Effector CD4-positive, alpha-beta T cell (primary cell): ENCODE results near the gene TSACC.
"Not testable (repeated sequence)": the region's sequence is repeated elsewhere in the genome, so short reads cannot be mapped to it uniquely, and the experiment has no call there.

Source experiments
- DNase-seq: peaks from one replicate; pipeline ENCODE4 v3.0.0-alpha.2; 2020

TSACC gene

DNA sequence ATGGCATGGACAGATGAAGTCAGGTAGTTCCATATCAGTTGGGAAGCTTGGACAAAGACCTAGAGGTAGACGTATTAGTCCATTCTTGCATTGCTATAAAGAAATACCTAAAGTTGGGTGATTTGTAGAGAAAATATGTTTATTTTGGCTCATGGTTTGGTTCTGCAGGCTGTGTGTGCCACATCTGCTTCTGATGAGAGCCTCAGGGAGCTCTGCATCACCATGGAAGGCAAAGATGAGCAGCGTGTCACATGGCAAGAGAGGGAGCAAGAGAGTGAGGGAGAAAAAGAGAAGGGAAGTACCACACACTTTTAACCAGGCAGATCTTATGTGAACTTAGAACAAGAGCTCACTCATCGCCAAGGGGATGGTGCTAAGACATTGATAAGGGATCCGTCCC lies 9.0 kb downstream of the TSACC start:
- DNase-seq = no peak

DNA sequence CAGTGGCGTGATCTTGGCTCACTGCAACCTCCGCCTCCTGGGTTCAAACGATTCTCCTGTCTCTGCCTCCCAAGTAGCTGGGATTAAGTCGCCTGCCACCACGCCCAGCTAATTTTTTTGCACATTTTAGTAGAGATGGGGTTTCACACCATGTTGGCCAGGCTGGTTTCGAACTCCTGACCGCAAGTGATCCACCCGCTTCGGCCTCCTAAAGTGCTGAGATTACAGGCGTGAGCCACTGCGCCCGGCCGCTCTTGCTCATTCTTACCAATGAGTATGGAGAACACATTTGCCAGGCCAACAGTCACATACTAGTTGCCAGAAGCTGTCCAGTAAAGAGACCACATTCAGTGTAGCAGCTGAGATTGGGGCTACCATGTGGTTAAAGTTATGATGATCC lies 14.2 kb downstream of the TSACC start:
- DNase-seq = not testable (repeated sequence)

DNA sequence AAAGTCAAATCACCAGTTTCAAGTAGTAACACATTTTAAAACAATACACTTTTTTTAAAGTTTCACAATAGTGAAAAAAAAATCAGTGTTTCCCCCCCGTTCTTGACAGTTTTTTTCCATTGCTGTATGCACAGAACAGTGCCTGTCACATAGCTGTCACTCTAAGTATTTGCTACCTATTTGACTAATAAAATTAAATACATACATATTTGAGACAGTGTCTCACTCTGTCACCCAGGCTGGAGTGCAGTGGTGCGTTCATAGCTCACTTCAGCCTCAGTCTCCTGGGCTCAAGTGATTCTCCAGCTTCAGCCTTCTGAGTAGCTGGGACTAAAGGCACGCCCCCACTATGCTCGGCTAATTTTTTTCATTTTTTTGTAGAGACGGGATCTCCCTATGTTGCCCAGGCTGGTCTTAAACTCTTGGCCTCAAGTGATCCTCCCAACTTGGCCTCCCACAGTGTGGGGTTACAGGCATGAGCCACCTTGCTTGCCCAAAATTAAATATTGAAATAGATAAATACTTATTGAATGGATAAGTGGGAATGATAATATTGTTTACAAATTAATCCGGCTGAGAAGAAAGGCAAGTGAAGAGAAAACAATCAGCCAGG lies 18.0 kb downstream of the TSACC start:
- no peak for DNase-seq

DNA sequence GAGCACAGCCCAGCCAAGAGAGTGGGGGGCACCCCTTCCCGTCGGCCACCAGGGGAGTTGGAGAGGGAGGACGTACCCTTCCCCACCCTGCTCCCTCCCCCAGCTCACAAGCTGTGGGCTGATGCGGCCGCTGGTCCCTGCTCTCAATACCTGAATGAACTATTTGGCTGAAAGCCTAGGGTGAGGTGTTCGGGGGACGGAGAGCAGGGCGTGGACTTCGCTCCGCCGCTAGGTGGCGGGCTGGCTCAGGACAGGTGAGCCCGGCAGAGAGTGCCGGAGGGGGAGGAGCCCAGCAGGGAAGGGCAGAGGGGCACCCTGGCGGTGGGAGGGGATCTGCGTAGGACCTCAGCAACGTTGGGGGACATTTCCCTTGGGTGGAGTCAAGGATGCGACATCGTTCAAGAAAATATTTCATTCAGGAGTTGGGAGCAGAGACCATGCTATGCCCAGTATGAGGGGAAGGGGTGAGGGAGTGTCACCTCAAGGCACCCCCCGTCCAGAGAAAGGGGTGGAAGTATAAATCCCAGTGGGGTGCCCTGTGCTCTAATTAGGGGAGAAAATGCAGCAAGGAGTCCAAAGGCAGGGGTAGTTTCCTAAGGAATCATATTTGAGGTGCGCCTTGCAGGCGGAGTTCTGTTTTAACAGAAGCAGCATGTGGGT lies 18.7 kb downstream of the TSACC start:
- peak; percentile 42 for DNase-seq

DNA sequence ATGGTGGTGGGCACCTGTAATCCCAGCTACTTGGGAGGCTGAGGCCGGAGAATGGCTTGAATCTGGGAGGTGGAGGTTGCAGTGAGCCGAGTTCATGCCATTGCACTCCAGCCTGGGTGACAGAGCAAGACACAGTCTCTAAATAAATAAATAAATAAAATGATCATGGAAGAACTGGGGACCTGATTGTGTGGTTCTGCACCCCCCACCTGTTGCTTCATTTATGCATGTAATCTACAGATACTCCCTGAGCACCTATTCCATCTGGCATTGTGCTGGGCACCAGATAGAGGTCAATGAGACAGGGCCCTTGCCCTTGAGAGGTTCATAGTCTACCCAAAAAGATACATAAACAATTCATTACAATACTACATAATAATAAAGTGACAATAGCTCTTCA lies 19.7 kb downstream of the TSACC start:
- no peak for DNase-seq

DNA sequence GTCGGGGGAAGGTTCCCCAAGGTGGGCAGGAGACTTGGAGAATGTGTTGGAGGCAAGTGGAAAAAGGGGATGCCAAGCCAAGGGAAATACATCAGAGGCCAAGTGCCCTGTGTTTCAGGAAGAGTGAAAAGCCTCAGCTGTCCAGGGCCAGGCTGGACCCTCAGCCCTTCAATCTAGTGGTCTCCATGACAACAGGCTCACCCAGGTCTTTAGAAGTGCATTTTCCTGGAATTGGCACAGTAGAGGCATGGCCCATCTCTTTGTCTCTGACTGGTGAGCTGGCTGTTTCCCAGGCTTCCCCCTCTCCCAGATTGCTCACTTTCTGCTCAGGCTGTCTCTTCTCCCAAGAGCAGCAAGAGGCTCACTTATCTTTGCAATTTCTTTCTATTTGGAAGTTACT lies 20.3 kb downstream of the TSACC start:
- DNase-seq = no peak

DNA sequence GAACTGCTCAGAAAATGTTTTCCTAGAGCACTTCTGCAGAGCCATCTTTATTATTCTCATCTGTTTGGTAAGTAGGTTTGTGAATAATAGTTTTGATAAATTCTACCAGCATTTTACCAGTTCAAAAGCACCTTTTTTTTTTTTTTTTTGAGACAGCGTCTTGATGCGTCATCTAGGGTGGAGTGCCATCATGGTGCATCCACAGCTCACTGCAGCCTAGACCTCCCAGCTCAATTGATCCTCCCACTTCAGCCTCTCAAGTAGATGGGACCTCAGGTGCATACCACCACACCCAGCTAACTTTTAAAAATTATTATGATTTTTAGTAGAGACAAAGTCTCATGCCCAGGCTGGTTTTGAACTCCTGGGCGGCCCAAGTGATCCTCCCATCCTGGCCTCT lies 20.9 kb downstream of the TSACC start:
- no peak for DNase-seq

DNA sequence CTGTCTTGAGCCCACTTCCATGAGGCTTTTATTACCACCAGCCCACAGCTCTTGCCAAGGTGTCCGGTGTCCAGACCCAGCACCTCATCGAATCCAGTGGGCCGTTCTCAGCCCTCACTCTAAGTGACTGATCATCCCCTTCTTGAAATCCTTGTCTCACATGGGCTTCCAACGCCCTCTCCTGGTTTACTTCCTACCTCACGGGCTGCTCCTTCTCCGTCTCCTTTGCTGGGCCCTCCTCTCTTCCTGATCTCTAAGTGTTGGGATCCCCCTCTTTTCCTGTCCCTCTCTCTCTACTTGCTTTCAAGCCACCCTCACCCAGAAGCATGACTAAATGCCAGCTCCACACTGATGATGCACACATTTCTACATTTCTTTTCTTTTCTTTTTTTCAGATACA lies 21.6 kb downstream of the TSACC start:
- DNase-seq = no peak

DNA sequence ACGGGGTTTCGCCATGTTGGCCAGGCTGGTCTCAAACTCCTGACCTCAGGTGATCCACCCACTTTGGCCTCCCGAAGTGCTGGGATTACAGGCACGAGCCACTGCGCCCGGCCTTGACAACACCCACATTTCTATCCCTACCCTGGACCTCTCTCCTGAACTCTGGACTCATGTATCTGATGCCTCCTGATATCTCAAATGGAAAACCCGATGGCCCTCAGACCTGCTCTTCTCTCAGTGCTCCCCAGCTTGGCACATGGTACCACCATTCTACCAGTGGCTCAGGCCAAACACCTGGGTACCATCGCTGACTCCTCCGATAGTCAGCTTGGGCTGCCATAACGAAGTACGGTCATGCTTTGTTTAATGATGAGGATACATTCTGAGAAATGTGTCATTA lies 22.2 kb downstream of the TSACC start:
- no peak for DNase-seq

DNA sequence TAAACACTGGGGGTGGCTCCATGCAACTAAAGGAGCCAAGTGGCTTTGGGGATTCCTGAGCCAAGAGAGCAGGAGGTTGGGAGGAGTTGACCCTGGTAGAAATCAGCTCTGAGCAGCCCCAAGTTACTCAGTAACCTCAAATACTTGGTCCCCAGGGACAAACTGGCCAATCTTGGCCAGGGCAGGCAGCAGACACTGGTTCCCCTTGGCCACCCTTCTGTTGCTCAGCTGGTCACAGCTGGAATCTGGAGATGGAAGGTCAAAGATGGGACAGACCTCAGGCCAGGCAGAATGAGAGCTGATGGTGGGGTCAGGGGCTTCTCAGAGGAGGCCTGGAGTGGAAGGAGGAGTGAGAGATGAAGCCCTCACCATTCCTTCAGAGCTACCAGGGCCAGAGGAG lies 27.4 kb downstream of the TSACC start:
- no peak for DNase-seq

DNA sequence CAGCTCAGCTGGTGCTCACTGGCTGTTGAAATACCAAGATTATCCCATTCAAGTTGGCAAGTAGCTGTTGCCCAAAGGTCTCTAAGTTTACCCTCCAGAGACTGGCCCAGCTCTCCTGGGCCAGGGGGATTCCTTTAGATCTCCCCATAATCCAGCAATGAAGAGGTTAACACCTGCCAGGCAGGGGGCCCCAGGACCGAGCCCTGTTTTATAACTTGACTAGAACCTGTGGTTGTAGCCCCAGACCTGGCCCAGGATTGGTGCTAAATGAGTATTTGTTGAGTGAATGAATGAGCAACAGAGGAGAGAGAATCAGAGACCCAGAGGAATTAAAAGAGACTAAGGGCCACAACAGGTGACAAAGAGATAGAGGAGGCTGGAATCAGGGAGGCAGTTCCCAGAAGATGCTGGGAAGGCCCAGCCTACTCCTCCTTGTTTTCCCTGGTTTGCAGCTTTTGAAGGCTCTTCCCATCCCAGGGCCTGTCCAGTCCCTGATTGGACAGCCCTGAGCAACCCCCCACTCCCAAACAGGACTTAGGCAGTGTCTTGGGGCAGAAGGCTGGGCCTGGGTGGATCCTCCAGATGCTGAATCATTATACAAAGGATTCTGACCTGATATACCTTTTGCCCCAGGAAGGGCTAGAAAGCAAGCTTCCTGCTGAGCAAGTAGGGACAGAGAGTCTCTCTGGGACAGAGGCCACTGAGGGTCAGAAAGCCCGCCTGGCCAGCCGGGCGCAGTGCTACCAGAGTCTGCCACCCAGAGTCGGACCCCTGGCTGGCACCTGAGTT lies 28.2 kb downstream of the TSACC start:
- no peak for DNase-seq

DNA sequence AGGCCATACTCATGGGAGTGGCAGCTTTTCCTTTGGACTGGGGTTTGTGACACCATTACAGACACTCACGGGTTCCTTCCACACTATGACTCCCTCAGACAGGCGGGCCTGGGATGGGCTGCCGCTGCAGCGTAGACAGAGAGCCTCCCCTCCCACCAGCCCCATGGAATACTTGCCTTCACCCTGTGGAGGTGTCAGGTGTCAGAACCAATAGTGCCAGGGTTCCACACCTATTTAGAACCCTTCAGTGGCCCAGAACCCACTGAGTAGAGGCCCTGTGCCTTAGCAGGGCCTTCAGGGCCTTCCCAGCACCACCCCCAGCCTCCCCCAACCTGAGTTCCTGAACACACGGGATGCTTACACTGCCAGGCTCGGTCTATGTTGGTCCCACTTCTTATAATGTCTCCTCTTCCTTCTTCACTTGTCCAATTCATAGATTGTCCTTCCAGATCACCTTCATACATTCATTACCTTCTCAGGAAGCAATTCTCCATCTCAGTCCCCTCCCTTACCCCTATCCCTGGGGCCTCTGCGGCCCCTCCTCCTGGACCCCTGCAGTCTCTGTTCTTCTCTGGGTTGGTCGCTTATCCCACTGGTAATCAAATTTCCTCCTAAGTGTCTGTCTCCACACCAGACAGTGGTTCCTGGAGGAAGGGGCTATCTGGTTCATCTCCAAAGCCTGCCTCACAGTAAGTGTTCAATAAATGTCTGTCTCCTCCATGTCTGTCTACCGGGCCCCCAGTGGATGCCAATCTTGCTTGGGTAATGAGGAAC lies 29.2 kb downstream of the TSACC start:
- no peak for DNase-seq

DNA sequence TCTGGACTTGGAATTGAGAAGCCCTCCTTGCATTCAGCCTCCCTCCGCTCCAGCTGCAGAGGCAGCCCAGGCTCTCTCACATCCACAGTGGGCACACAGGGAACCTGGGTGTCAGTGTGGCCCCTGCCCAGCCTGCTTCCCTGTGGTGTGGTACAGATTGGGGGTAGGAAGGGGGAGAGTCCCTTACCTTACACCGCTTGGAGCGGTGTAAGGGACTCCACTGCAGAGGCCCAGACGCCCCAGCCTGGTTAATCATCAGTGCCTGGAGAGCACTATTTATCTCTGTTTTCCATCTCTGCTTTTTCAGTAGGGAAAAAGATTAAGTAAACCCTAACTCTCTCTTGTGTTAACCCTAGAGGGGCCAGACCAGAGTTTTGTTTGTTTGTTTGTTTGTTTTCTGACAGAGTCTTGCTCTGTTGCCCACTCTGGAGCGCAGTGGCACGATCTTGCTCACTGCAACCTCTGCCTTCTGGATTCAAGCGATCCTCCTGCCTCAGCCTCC lies 29.9 kb downstream of the TSACC start:
- DNase-seq = no peak

DNA sequence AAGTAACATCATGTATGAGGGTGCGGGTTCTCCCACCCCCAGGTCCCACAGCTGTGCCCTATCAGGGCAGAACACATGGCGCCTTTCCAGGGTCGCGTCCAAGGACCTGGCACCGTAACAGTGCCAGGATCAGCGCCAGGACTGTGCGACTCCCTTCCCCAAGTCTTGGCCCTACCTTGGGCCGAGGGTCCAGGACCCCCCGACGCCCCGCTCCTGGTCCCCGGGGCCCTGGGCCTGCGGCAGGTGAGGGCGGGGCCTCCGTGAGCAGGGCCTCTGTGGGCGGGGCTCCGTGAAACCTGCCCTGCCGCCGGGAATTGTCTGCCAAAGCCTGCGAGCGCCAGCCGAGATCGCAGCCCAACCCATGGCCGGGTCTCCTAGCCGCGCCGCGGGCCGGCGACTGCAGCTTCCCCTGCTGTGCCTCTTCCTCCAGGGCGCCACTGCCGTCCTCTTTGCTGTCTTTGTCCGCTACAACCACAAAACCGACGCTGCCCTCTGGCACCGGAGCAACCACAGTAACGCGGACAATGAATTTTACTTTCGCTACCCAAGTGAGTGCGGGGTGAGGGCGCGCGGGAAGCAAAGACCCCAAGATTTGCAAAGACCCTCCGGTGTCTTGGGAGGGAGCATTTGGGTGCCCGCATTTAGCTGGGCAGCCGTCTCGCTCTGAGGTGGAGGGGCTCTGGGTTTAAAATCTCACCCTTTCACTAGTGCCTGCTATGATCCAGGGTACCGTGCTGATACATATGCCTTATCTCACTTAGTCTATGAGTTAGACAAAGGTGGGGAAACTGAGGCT lies 30.8 kb downstream of the TSACC start, which contains the start of gene RHBG:
RHBG (plus strand) TSS at position 323 of the 796 bp plus-strand sequence; CDS start at position 362, 39 bp downstream.
- no peak for DNase-seq

DNA sequence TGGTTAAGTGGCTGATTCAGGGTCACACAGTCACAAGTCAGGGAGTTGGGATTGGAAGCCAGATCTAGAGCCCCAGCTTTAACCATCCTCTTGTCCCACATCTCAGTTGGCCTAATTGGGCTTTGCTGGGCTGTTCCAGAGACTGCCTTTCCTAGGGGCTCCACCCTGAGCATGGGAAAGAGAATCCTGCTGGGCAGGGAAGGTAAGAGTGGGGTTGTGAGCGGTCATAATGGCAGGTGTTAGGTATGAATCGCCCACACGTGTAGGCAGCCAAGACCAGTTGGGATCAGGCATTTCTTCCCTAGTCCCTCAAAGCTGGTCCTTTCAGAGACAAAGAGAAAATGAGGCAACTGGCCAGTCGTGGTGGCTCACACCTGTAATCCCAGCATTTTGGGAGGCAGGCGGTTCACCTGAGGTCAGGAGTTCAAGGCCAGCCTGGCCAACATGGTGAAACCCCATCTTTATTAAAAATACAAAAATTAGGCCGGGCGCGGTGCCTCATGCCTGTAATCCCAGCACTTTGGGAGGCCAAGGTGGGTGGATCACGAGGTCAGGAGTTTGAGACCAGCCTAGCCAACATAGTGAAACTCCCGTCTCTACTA lies 31.5 kb downstream of the TSACC start:
- DNase-seq = not testable (repeated sequence)

DNA sequence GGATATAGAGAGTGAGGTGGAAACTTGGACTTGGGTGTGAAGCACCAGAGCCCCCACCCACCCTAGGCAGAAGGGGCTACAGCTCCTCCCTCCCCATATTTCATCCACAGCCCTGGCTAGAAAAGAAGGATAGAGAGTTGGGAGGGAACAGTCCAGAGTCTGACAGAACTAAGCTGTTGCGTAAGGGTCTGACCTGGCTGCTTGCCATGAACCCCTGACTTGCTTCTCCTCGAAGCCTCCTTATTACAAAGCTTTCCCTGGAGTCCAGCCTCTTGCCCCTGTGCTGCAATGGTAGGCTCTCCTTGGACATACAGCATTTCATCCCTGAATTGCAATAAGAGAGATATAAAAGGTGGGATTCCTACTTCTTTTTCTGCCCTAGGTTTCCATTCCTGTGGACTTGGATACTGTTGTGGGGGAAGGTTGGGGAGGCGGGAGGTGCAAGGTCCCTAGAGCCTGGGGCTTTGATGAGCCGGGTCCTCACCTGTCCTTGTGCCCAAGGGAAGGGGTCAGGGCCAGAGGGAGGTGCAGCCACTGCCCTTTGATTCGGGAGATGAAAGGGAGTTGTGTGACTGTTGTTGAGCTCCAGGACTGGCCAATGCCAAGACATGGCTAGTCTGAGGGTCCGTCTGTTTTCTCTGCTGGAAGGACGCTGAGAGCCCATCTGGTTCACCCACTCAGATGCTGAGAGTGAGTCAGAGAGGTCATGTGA lies 33.4 kb downstream of the TSACC start:
- no peak for DNase-seq

DNA sequence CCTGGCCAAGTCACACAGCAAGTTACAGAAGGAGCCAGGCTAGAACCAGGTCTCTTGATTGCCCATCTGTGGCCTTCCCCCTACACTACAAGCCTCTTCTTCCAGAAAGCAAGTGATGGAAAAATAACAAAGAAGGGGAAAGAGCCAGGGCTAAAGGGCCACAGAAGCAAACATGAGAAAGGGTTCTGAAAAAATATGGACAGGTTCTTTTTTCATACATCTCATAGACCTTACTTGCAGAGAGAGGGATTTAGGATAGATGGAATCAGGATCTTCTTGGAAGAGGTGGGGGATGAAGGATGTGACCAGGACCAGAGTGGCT lies 33.9 kb downstream of the TSACC start:
- no peak for DNase-seq

DNA sequence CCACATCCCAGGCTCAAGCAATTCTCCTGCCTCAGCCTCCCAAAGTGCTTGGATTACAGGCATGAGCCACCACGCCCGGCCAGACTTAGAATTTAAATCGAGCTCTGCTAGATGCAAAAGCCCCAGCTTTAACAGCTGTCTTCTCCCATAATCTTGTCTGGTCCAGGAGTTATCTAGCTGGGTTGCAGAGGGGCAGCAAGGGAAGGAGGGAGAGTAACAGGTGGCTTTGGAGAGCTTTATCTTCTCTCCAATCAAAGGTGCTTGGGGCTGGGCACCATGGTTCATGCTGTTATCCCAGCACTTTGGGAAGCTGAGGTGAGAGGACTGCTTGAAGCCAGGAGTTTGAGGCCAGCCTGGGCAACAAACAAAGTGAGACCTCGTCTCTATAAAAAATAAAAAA lies 34.5 kb downstream of the TSACC start:
- DNase-seq = no peak

DNA sequence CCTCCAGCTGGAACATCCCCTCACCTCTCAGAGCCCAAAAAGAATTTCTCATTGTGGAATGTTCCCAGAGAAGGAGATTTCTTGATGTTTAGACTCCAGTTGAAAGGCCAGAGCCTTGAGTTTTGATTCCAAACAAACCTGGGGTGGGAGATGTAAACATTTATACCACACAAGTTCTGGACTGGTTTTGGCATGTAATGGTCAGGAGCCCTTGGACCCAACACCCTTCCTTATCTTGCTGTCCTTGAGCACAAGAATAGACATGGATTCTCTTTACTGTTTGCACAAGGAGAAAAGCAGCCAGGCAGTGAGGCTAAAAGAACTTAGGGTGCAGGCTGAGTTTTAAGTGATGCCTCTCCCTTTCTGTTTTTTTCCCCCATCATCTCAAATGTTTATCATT lies 35.2 kb downstream of the TSACC start:
- DNase-seq = no peak

DNA sequence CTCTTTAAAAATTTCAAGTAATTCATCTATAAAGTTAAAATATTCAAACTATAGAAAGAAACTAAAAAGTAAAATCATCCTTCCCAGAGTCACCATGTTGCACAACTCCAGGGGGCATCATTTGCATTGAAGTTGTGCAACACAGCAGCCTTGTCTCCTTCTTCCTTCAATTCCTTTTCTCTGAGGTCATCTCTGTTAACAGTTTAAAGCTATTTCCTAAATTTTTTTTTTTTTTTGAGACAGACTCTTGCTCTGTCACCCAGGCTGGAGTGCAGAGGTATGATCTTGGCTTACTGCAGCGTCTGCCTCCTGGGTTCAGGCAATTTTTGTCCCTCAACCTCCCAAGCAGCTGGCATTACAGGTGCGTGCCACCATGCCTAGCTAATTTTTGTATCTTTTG lies 37.8 kb downstream of the TSACC start:
- no peak for DNase-seq
